SK-N-SH (cell line): ENCODE results near the gene PCSK9. TPM values are rescaled to one million over a fixed set of nuclear protein-coding genes. Genes with fewer than 3 reads are reported as not detected.

Experiments used
- CTCF ChIA-PET: fragments of 300-600, 350-600 bp; formaldehyde crosslinking; extraction: SDS; loops from one replicate; lab custom pipeline; 2021; lab: Yijun Ruan, JAX
- POLR2A ChIA-PET: fragments of 350-600 bp; sonication (Branson Sonifier 250); formaldehyde crosslinking; extraction: SDS; loops from one replicate; lab custom pipeline; 2020; ENCODE audit warnings: antibody characterized with exemption, inconsistent platforms; lab: Yijun Ruan, JAX
- DNase-seq: peaks from one replicate; pipeline ENCODE4 v3.0.0; 2012
- H2AFZ ChIP-seq: fragments of 200-600 bp; sonication (generic); 2 replicates; pipeline ENCODE4 v1.8.1; 2016; ENCODE audit warnings: antibody characterized with exemption, mild to moderate bottlenecking, low read depth
- H3F3A ChIP-seq: fragments of 200-600 bp; sonication (generic); replicated peaks from 2 replicates; pipeline ENCODE3; 2016; ENCODE audit warnings: antibody characterized with exemption, mild to moderate bottlenecking; ENCODE audit not compliant: insufficient read depth
- H3K27ac ChIP-seq, 2 experiments: fragments of 200-500 bp in 1 of 2; fragments of 200-600 bp in 1 of 2; sonication (Bioruptor generic) in 1 of 2; sonication (generic), shearing (Covaris generic) in 1 of 2; 2 replicates each; pipeline versions ENCODE4 v1.5.1 to v1.6.1; 2014 to 2016; ENCODE audit warnings: low read depth in 2 of 2, inconsistent platforms in 1 of 2, low read length in 1 of 2, mild to moderate bottlenecking in 1 of 2, mixed read lengths in 1 of 2
- H3K27me3 ChIP-seq: fragments of 200-600 bp; sonication (generic), shearing (Covaris generic); 2 replicates; pipeline ENCODE4 v1.6.1; 2016; ENCODE audit warnings: mixed run types; ENCODE audit not compliant: insufficient read depth
- H3K36me3 ChIP-seq, 2 experiments: fragments of 200-500 bp in 1 of 2; fragments of 200-600 bp in 1 of 2; sonication (Bioruptor generic) in 1 of 2; sonication (generic) in 1 of 2; replicated peaks in 1 of 2; 2 replicates each; pipeline versions ENCODE3 to v1.5.1; 2014 to 2016; ENCODE audit warnings: low read length in 1 of 2, mild to moderate bottlenecking in 1 of 2; ENCODE audit not compliant: insufficient read depth in 2 of 2, control insufficient read depth in 1 of 2
- H3K4me1 ChIP-seq, 2 experiments: fragments of 200-500 bp in 1 of 2; fragments of 200-600 bp in 1 of 2; sonication (Bioruptor generic) in 1 of 2; sonication (generic), shearing (Covaris generic) in 1 of 2; 2 replicates each; pipeline versions ENCODE4 v1.5.1 to v1.6.1; 2014 to 2016; ENCODE audit warnings: low read depth in 1 of 2, low read length in 1 of 2, mixed run types in 1 of 2; ENCODE audit not compliant: insufficient read depth in 2 of 2, control insufficient read depth in 1 of 2
- H3K4me2 ChIP-seq: fragments of 200-600 bp; sonication (generic), shearing (Covaris generic); 2 replicates; pipeline ENCODE4 v1.6.1; 2017; ENCODE audit warnings: mixed run types
- H3K4me3 ChIP-seq, 2 experiments: fragments of 200-500 bp in 1 of 2; fragments of 200-600 bp in 1 of 2; sonication (Bioruptor generic) in 1 of 2; sonication (generic), shearing (Covaris generic) in 1 of 2; 2 replicates each; pipeline versions ENCODE4 v1.5.1 to v1.8.1; 2014 to 2016; ENCODE audit warnings: low read depth in 2 of 2, inconsistent platforms in 1 of 2, low read length in 1 of 2, mild to moderate bottlenecking in 1 of 2, mixed read lengths in 1 of 2, moderate library complexity in 1 of 2
- H3K79me2 ChIP-seq: fragments of 200-600 bp; sonication (generic); 2 replicates; pipeline ENCODE4 v1.8.1; 2017; ENCODE audit warnings: mild to moderate bottlenecking; ENCODE audit not compliant: insufficient read depth
- H3K9ac ChIP-seq: fragments of 200-600 bp; sonication (generic); 2 replicates; pipeline ENCODE4 v1.6.1; 2017; ENCODE audit warnings: mixed run types
- H3K9me2 ChIP-seq: fragments of 200-600 bp; sonication (generic); 2 replicates; pipeline ENCODE4 v1.6.1; 2017; ENCODE audit warnings: mixed run types
- H3K9me3 ChIP-seq: fragments of 200-600 bp; sonication (generic); 2 replicates; pipeline ENCODE4 v1.6.1; 2017; ENCODE audit warnings: mixed run types, mild to moderate bottlenecking, moderate library complexity
- H4K20me1 ChIP-seq: fragments of 200-600 bp; sonication (generic); 2 replicates; pipeline ENCODE4 v1.6.1; 2017; ENCODE audit warnings: mild to moderate bottlenecking, mixed run types; ENCODE audit not compliant: insufficient read depth
- FOSL2 ChIP-seq: IDR thresholded peaks from 2 replicates; pipeline ENCODE4 v1.4.0; 2012; ENCODE audit warnings: low read depth, mild to moderate bottlenecking, moderate library complexity, borderline replicate concordance
- GATA2 ChIP-seq: sonication (generic); formaldehyde crosslinking; IDR thresholded peaks from 2 replicates; pipeline ENCODE4 v1.5.0; 2020; ENCODE audit warnings: mild to moderate bottlenecking, missing genetic modification reagents
- RAD21 ChIP-seq: IDR thresholded peaks from 2 replicates; pipeline ENCODE4 v1.6.1; 2012; ENCODE audit warnings: mild to moderate bottlenecking, low read length
- RXRA ChIP-seq: IDR thresholded peaks from 2 replicates; pipeline ENCODE4 v1.4.0; 2012; ENCODE audit warnings: low read depth, mild to moderate bottlenecking, borderline replicate concordance
- WGBS: methylation state at CpG from one replicate; pipeline ENCODE4 v1.1.6; 2017; ENCODE audit warnings: low lambda C conversion rate; 5-methylcytosine and 5-hydroxymethylcytosine counted together
- polyA plus RNA-seq, 3 experiments: library from polyadenylated mRNA; depleted of rRNA; stranded (reverse); fragments of >200 nt; gene quantifications; 2 replicates each; pipeline ENCODE4 v1.2.3, GENCODE V29; 2012
- TF ChIP-seq, protein P1 (sequence below): fragments of 200-600 bp; sonication (generic); IDR thresholded peaks from 2 replicates; pipeline ENCODE4 v1.6.1; 2017; ENCODE audit warnings: antibody characterized with exemption, mild to moderate bottlenecking, moderate library complexity
- TF ChIP-seq, protein P2 (sequence below): IDR thresholded peaks from 2 replicates; pipeline ENCODE4 v1.6.1; 2012; ENCODE audit warnings: mild to moderate bottlenecking, low read depth, low read length, moderate library complexity

PCSK9 gene
- polyA plus RNA-seq, 1 of the 3 experiments (the other 2 are of a cell fraction): 0.02 TPM

DNA sequence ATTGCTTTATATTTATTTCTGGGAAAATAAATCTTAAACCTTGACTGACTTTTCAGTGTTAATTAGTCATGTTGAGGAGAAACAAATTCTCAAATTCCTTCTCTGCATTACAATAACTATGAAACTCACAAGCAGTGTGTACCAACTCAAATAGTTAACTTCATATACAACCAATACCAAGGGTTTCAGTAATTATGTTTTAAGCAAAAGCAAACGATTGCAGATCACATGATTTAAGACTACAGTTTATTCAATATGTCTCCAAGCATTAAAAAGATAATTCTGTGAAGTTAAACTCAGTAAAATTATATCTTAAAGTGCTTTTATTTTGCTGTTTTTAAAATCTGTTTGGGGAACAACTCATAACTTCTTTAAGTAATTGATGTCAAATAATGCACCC is 28.6 kb downstream of the PCSK9 start:
- WGBS: 89% methylated on average over 1 of the region's 1 CpG
- POLR2A ChIA-PET: no interaction called here
- H3K27me3 ChIP-seq: no peaks in the 10 kb centered on the region
- H3F3A ChIP-seq: peaks cover 3% of the 10 kb centered on the region
- H3K36me3 ChIP-seq: peaks cover 38 to 63% of the 10 kb centered on the region in 2 experiments
- CTCF ChIA-PET: interaction anchor here (1.8 kb wide), 1 partner anchor 117 kb away, joined by 6 read pairs; no protein-coding TSS in a partner anchor
- H3K9ac ChIP-seq: no peak overlapping the region
- peaks cover 0 to 37% of the 10 kb centered on the region in 2 experiments; a peak in 2 of 4 replicates for H3K4me1 ChIP-seq
- no peak overlapping the region for H3K4me2 ChIP-seq
- no peak overlapping the region for H3K4me3 ChIP-seq
- TF ChIP-seq FOSL2 (no peak), RAD21 (no peak)
- TF ChIP-seq, protein P1, sequence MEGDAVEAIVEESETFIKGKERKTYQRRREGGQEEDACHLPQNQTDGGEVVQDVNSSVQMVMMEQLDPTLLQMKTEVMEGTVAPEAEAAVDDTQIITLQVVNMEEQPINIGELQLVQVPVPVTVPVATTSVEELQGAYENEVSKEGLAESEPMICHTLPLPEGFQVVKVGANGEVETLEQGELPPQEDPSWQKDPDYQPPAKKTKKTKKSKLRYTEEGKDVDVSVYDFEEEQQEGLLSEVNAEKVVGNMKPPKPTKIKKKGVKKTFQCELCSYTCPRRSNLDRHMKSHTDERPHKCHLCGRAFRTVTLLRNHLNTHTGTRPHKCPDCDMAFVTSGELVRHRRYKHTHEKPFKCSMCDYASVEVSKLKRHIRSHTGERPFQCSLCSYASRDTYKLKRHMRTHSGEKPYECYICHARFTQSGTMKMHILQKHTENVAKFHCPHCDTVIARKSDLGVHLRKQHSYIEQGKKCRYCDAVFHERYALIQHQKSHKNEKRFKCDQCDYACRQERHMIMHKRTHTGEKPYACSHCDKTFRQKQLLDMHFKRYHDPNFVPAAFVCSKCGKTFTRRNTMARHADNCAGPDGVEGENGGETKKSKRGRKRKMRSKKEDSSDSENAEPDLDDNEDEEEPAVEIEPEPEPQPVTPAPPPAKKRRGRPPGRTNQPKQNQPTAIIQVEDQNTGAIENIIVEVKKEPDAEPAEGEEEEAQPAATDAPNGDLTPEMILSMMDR: no peak
- TF ChIP-seq, all 33 proteins: peak for 0
- H4K20me1 ChIP-seq: no peaks in the 10 kb centered on the region
- DNase-seq: no peak
- no peaks in the 10 kb centered on the region for H3K9me3 ChIP-seq
- no peaks in the 10 kb centered on the region for H3K9me2 ChIP-seq
- H3K27ac ChIP-seq: no peak overlapping the region
- no peak overlapping the region for H2AFZ ChIP-seq
- no peaks in the 10 kb centered on the region for H3K79me2 ChIP-seq

DNA sequence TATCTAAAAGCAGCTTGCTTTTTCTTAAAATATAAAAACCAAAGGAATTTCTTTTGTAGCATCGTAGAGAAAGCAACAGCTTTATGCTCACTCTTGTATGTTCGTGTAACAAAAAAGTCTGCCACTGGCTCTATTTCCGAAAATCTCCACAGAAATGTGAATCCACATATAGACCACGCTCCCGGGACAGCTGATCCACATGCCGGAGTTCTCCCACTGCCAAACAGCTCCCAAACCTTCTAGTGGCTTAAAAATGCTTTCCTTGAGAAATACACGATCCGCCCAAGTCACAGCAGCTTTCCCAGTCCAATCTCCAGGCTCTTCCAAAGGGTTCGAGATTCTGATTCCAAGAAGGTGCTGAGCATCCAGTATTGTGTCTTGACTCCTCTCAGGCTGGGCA is 29.3 kb downstream of the PCSK9 start:
- TF ChIP-seq RXRA (no peak), GATA2 (CRISPR knock-in tag) (no peak)
- TF ChIP-seq, protein P2, sequence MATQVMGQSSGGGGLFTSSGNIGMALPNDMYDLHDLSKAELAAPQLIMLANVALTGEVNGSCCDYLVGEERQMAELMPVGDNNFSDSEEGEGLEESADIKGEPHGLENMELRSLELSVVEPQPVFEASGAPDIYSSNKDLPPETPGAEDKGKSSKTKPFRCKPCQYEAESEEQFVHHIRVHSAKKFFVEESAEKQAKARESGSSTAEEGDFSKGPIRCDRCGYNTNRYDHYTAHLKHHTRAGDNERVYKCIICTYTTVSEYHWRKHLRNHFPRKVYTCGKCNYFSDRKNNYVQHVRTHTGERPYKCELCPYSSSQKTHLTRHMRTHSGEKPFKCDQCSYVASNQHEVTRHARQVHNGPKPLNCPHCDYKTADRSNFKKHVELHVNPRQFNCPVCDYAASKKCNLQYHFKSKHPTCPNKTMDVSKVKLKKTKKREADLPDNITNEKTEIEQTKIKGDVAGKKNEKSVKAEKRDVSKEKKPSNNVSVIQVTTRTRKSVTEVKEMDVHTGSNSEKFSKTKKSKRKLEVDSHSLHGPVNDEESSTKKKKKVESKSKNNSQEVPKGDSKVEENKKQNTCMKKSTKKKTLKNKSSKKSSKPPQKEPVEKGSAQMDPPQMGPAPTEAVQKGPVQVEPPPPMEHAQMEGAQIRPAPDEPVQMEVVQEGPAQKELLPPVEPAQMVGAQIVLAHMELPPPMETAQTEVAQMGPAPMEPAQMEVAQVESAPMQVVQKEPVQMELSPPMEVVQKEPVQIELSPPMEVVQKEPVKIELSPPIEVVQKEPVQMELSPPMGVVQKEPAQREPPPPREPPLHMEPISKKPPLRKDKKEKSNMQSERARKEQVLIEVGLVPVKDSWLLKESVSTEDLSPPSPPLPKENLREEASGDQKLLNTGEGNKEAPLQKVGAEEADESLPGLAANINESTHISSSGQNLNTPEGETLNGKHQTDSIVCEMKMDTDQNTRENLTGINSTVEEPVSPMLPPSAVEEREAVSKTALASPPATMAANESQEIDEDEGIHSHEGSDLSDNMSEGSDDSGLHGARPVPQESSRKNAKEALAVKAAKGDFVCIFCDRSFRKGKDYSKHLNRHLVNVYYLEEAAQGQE: no peak
- no peak overlapping the region for H2AFZ ChIP-seq
- no peaks in the 10 kb centered on the region for H3K9me3 ChIP-seq
- H3K27me3 ChIP-seq: no peaks in the 10 kb centered on the region
- peaks cover 43 to 71% of the 10 kb centered on the region in 2 experiments for H3K36me3 ChIP-seq
- no peak overlapping the region for H3K9ac ChIP-seq
- H3F3A ChIP-seq: peaks cover 5% of the 10 kb centered on the region
- no peak overlapping the region for H3K4me3 ChIP-seq
- POLR2A ChIA-PET: no interaction called here
- H3K9me2 ChIP-seq: no peaks in the 10 kb centered on the region
- no peak overlapping the region for H3K4me2 ChIP-seq
- peaks cover 0 to 32% of the 10 kb centered on the region in 2 experiments; a peak in 2 of 4 replicates for H3K4me1 ChIP-seq
- H3K27ac ChIP-seq: no peak overlapping the region; a peak in 1 of 4 replicates
- WGBS: 96% methylated on average over 9 of the region's 9 CpGs
- no peaks in the 10 kb centered on the region for H4K20me1 ChIP-seq
- no peak for DNase-seq
- CTCF ChIA-PET: interaction anchor here (1.8 kb wide), 1 partner anchor 118 kb away, joined by 6 read pairs; no protein-coding TSS in a partner anchor
- H3K79me2 ChIP-seq: no peaks in the 10 kb centered on the region
